ENCODE measurements around the gene EMILIN3. TPM values are rescaled to one million over a fixed set of nuclear protein-coding genes. Genes with fewer than 3 reads are reported as not detected.

Gene EMILIN3
- total RNA-seq, 1 experiment from 2014 or later: not detected

DNA sequence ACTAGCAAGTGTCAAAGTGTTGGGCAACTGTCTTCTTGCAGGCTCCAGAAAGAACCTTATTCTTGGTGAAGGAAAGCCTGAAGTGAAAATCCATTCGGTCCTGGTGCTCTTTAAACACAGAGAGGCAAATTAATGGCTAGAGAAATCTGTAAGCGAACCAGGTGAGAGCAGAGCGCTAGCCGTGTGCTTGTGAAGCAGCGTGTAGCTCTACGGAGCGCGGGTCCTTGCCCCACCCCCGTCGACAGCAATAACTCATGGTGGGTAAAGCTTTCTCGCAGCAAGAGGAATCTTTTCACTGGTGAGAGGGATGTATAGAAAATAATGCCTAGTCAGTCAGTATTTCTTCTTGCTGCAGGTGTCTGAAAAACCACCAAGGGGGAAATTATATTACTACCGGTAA lies 37.0 kb upstream of the EMILIN3 start:
- Histone ChIP-seq H3K27me3 (ENCODE audit: insufficient read depth, low read length) (no peaks in the 10 kb centered on the region), H3K36me3 (ENCODE audit: control insufficient read depth in 1 of 2, insufficient read depth in 2 of 2, low read length in 2 of 2) (no peaks in the 10 kb centered on the region; a peak in 1 of 4 replicates), H3K9me2 (ENCODE audit: insufficient read depth) (no peaks in the 10 kb centered on the region), H4K20me1 (ENCODE audit: insufficient read depth) (no peaks in the 10 kb centered on the region), H3K4me1 (ENCODE audit: control insufficient read depth in 1 of 2, insufficient read depth in 2 of 2, low read length in 2 of 2) (no peaks in the 10 kb centered on the region), H3K27ac (ENCODE audit: low read depth, low read length) (no peak overlapping the region), H3K9me3 (ENCODE audit: control insufficient read depth in 1 of 2, insufficient read depth in 1 of 2, low read depth in 1 of 2, low read length in 2 of 2) (no peaks in the 10 kb centered on the region), H3K4me2 (ENCODE audit: low read length) (no peak overlapping the region), H3K4me3 (replicated peaks in 1 of 2; ENCODE audit: low read depth in 1 of 2, low read length in 2 of 2) (no peak overlapping the region), H3K9ac (ENCODE audit: low read length) (no peak overlapping the region), H3K79me2 (ENCODE audit: insufficient read depth, low read length) (no peaks in the 10 kb centered on the region), H2AFZ (ENCODE audit: low read depth, low read length, poor library complexity, severe bottlenecking) (no peak overlapping the region)
- DNase-seq (ENCODE audit: low read depth, low spot score): no peak
- ChIA-PET CTCF (no interaction called here), POLR2A (no interaction called here), RAD21 (ENCODE audit: low non-redundant PET in 1 of 2, low total read pairs in 2 of 2, uncharacterized antibody in 2 of 2, unreplicated experiment in 2 of 2) (no interaction called here)
- no TSS peak for BruUV-seq (replicated peaks)
- intact Hi-C loops (cut with micrococcal nuclease): no loop called here
- TF ChIP-seq EZH2phosphoT487 (IDR thresholded peaks at IDR 0.05; ENCODE audit: borderline replicate concordance) (no peak), ZNF274 (IDR thresholded peaks at IDR 0.05; ENCODE audit: low read depth, low read length) (no peak), EZH2 (IDR thresholded peaks at IDR 0.05) (no peak), JUND (IDR thresholded peaks at IDR 0.05) (no peak), FOSL1 (IDR thresholded peaks at IDR 0.05; ENCODE audit: low read depth) (no peak), EGR1 (IDR thresholded peaks at IDR 0.05; ENCODE audit: low read depth) (no peak), CEBPB (IDR thresholded peaks at IDR 0.05; ENCODE audit: low read depth) (no peak), POLR2AphosphoS5 (IDR thresholded peaks at IDR 0.05; ENCODE audit: low read depth, low read length) (no peak), ZFX (IDR thresholded peaks at IDR 0.05) (no peak), SRF (IDR thresholded peaks at IDR 0.05; ENCODE audit: low read depth) (no peak), ELF1 (IDR thresholded peaks at IDR 0.05; ENCODE audit: borderline replicate concordance, low read depth) (no peak)
- TF ChIP-seq, protein P1, sequence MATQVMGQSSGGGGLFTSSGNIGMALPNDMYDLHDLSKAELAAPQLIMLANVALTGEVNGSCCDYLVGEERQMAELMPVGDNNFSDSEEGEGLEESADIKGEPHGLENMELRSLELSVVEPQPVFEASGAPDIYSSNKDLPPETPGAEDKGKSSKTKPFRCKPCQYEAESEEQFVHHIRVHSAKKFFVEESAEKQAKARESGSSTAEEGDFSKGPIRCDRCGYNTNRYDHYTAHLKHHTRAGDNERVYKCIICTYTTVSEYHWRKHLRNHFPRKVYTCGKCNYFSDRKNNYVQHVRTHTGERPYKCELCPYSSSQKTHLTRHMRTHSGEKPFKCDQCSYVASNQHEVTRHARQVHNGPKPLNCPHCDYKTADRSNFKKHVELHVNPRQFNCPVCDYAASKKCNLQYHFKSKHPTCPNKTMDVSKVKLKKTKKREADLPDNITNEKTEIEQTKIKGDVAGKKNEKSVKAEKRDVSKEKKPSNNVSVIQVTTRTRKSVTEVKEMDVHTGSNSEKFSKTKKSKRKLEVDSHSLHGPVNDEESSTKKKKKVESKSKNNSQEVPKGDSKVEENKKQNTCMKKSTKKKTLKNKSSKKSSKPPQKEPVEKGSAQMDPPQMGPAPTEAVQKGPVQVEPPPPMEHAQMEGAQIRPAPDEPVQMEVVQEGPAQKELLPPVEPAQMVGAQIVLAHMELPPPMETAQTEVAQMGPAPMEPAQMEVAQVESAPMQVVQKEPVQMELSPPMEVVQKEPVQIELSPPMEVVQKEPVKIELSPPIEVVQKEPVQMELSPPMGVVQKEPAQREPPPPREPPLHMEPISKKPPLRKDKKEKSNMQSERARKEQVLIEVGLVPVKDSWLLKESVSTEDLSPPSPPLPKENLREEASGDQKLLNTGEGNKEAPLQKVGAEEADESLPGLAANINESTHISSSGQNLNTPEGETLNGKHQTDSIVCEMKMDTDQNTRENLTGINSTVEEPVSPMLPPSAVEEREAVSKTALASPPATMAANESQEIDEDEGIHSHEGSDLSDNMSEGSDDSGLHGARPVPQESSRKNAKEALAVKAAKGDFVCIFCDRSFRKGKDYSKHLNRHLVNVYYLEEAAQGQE (IDR thresholded peaks at IDR 0.05; ENCODE audit: low read depth): no peak
- TF ChIP-seq, protein P2, sequence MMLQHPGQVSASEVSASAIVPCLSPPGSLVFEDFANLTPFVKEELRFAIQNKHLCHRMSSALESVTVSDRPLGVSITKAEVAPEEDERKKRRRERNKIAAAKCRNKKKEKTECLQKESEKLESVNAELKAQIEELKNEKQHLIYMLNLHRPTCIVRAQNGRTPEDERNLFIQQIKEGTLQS (IDR thresholded peaks at IDR 0.05): no peak
- TF ChIP-seq, protein P3, sequence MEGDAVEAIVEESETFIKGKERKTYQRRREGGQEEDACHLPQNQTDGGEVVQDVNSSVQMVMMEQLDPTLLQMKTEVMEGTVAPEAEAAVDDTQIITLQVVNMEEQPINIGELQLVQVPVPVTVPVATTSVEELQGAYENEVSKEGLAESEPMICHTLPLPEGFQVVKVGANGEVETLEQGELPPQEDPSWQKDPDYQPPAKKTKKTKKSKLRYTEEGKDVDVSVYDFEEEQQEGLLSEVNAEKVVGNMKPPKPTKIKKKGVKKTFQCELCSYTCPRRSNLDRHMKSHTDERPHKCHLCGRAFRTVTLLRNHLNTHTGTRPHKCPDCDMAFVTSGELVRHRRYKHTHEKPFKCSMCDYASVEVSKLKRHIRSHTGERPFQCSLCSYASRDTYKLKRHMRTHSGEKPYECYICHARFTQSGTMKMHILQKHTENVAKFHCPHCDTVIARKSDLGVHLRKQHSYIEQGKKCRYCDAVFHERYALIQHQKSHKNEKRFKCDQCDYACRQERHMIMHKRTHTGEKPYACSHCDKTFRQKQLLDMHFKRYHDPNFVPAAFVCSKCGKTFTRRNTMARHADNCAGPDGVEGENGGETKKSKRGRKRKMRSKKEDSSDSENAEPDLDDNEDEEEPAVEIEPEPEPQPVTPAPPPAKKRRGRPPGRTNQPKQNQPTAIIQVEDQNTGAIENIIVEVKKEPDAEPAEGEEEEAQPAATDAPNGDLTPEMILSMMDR (IDR thresholded peaks at IDR 0.05 in 2 of 3, conservative IDR thresholded peaks at IDR 0.05 in 1 of 3; ENCODE audit: borderline replicate concordance in 1 of 3, insufficient read depth in 1 of 3, low read depth in 2 of 3, low read length in 2 of 3): no peak
- TF ChIP-seq, protein P4, sequence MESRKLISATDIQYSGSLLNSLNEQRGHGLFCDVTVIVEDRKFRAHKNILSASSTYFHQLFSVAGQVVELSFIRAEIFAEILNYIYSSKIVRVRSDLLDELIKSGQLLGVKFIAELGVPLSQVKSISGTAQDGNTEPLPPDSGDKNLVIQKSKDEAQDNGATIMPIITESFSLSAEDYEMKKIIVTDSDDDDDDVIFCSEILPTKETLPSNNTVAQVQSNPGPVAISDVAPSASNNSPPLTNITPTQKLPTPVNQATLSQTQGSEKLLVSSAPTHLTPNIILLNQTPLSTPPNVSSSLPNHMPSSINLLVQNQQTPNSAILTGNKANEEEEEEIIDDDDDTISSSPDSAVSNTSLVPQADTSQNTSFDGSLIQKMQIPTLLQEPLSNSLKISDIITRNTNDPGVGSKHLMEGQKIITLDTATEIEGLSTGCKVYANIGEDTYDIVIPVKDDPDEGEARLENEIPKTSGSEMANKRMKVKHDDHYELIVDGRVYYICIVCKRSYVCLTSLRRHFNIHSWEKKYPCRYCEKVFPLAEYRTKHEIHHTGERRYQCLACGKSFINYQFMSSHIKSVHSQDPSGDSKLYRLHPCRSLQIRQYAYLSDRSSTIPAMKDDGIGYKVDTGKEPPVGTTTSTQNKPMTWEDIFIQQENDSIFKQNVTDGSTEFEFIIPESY (IDR thresholded peaks at IDR 0.05; ENCODE audit: extremely low read depth, insufficient replicate concordance, low read length): no peak
- ATAC-seq: no peak
